Osteoblast (primary cell): ENCODE data around the gene SLC38A5. TPM values are rescaled to one million over a fixed set of nuclear protein-coding genes. Genes with fewer than 3 reads are reported as not detected.

ENCODE experiments used
- DNase-seq: peaks from one replicate; pipeline ENCODE4 v3.0.0; 2011; ENCODE audit warnings: low spot score, mixed read lengths; ENCODE audit not compliant: insufficient read length; ENCODE audit errors: missing footprints
- H2AFZ ChIP-seq: 2 replicates; pipeline ENCODE4 v1.6.0; 2011; ENCODE audit warnings: mild to moderate bottlenecking, low read length
- H3K27ac ChIP-seq: 2 replicates; pipeline ENCODE4 v1.5.1; 2011; ENCODE audit warnings: mild to moderate bottlenecking, low read depth, low read length, moderate library complexity
- H3K27me3 ChIP-seq: 2 replicates; pipeline ENCODE4 v1.6.0; 2012; ENCODE audit warnings: mild to moderate bottlenecking, control low read depth, inconsistent platforms, low read length, moderate library complexity; ENCODE audit not compliant: insufficient read depth
- H3K36me3 ChIP-seq: 2 replicates; pipeline ENCODE4 v1.5.1; 2011; ENCODE audit warnings: mild to moderate bottlenecking, low read length, control low read depth, moderate library complexity; ENCODE audit not compliant: insufficient read depth
- H3K4me1 ChIP-seq: 2 replicates; pipeline ENCODE4 v1.5.1; 2011; ENCODE audit warnings: mild to moderate bottlenecking, low read length, control low read depth, moderate library complexity; ENCODE audit not compliant: insufficient read depth
- H3K4me2 ChIP-seq: 2 replicates; pipeline ENCODE4 v1.6.0; 2011; ENCODE audit warnings: mild to moderate bottlenecking, low read length; ENCODE audit not compliant: insufficient read depth
- H3K4me3 ChIP-seq: fragments of 200-600 bp; sonication (generic); 3 replicates; pipeline ENCODE4 v1.5.1; 2012; ENCODE audit warnings: mild to moderate bottlenecking, low read length, inconsistent platforms; ENCODE audit not compliant: insufficient read depth
- H3K79me2 ChIP-seq: 2 replicates; pipeline ENCODE4 v1.6.0; 2012; ENCODE audit warnings: mild to moderate bottlenecking, low read length, control low read depth, inconsistent platforms; ENCODE audit not compliant: insufficient read depth
- H3K9me3 ChIP-seq: 2 replicates; pipeline ENCODE4 v1.5.1; 2011; ENCODE audit warnings: low read depth, low read length, control low read depth
- H4K20me1 ChIP-seq: 2 replicates; pipeline ENCODE4 v1.6.0; 2012; ENCODE audit warnings: mild to moderate bottlenecking, low read length, control low read depth; ENCODE audit not compliant: insufficient read depth
- total RNA-seq: library from RNA; depleted of rRNA; stranded (reverse); fragments of >200 nt; gene quantifications from 2 replicates; pipeline ENCODE4 v1.2.3, GENCODE V29; 2012
- TF ChIP-seq, protein P1 (sequence below): IDR thresholded peaks from 2 replicates; pipeline ENCODE4 v1.5.1; 2011; ENCODE audit warnings: mild to moderate bottlenecking, low read depth, low read length, moderate library complexity; ENCODE audit errors: extremely low read depth

SLC38A5 gene
- total RNA-seq, 1 donor: 52.8 TPM

DNA sequence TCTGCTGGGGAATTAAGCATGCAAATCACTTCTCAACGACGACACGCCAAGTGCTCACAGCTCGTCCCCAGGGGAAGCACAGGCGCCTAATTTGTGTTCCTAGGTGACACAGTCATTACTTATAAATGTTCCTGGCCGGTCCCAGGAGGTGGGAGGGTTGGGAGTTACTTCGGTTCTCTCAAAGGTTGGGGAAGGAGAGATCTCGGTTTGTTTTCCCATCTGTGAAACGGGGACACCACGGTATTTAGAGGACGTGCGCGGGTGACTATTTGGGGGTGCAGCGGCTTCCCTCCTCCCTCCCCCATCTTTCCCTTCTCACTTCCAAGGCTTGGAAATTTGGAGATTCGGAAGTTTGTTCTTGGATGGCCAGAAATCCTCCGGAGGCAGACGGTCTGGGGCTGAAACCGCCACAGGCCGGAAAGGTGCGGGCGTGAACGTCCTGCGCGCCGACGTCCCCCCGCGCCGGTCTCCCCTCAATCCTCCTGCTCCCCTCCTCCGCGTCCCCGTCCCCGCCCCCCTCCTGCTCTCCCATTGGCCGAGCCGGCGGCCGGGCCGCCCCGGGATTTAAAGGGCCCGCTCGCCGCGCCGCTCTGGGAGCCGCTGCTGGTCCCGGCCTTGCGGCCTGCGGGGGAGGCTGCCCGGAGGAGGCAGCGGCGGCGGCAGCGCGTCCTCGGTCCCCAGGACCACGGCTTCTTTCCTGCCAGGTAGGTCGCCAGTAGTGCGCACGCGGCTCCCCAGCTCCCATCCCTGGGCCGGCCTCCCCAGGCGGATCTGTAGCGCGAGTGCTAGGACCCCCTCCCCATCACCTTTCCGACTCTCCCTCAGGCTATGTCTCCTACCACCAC is 38.6 kb upstream of the SLC38A5 start, which contains the start of gene PORCN:
Gene PORCN, plus strand, starts transcription at position 593 of the 845 bp plus-strand sequence. CDS start 829 bp downstream, outside the sequence.
- TF ChIP-seq, protein P1, sequence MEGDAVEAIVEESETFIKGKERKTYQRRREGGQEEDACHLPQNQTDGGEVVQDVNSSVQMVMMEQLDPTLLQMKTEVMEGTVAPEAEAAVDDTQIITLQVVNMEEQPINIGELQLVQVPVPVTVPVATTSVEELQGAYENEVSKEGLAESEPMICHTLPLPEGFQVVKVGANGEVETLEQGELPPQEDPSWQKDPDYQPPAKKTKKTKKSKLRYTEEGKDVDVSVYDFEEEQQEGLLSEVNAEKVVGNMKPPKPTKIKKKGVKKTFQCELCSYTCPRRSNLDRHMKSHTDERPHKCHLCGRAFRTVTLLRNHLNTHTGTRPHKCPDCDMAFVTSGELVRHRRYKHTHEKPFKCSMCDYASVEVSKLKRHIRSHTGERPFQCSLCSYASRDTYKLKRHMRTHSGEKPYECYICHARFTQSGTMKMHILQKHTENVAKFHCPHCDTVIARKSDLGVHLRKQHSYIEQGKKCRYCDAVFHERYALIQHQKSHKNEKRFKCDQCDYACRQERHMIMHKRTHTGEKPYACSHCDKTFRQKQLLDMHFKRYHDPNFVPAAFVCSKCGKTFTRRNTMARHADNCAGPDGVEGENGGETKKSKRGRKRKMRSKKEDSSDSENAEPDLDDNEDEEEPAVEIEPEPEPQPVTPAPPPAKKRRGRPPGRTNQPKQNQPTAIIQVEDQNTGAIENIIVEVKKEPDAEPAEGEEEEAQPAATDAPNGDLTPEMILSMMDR: no peak
- DNase-seq: peak; percentile 97
- Histone ChIP-seq H2AFZ (peak within 1 kb of the TSS; percentile 81), H3K79me2 (peaks cover 23% of the 10 kb centered on the region), H3K4me1 (peaks cover 2% of the 10 kb centered on the region), H3K27ac (peak within 1 kb of the TSS; percentile 65), H3K4me3 (peak within 1 kb of the TSS; percentile 83), H3K27me3 (no peaks in the 10 kb centered on the region), H4K20me1 (no peaks in the 10 kb centered on the region), H3K36me3 (no peaks in the 10 kb centered on the region), H3K4me2 (peak within 1 kb of the TSS; percentile 72), H3K9me3 (no peaks in the 10 kb centered on the region)

DNA sequence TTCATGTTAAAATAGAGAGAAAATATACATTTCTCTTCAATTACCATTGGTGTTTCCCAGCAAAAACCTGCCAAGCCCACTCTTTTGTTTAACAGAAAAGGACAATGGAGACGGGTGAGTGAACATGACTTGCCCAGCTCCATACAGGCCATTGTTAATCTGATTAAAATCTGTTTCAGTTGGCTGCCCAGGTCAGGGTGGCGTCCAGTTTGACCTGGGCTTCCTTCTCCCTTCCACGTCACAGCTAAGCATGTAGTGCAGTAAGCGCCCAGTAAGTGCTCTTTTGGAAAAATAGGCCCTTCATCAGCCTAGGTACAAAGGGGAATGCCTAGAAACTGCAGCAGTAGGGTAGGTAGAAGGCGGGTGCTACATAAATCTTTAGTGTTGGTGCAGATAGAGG is 37.2 kb upstream of the SLC38A5 start:
- no peaks in the 10 kb centered on the region for H3K9me3 ChIP-seq
- no peak overlapping the region for H2AFZ ChIP-seq
- no peak overlapping the region for H3K27ac ChIP-seq
- no peaks in the 10 kb centered on the region for H4K20me1 ChIP-seq
- DNase-seq: no peak
- H3K4me3 ChIP-seq: no peak overlapping the region
- peaks cover 2% of the 10 kb centered on the region for H3K4me1 ChIP-seq
- no peak overlapping the region for H3K4me2 ChIP-seq
- H3K36me3 ChIP-seq: no peaks in the 10 kb centered on the region
- TF ChIP-seq, protein P1: no peak
- no peaks in the 10 kb centered on the region for H3K27me3 ChIP-seq
- H3K79me2 ChIP-seq: peaks cover 22% of the 10 kb centered on the region

DNA sequence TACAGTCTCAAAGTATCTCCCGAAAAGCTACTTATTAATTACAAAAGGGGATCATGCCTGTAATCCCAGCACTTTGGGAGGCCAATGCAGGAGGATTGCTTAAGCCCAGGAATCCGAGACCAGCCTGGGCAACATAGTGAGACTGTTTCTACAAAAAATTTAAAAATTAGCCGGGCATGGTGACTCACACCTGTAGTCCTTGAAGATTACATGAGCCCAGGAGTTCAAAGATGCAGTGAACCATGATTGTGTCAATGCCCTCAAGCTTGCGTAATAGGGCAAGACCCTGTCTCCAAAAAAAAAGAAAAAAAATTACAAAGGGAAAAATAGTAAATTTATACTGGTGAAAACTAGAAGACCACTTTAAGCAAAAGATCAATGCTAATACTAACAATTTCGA is 35.4 kb upstream of the SLC38A5 start:
- TF ChIP-seq, protein P1: no peak
- no peak overlapping the region for H3K27ac ChIP-seq

DNA sequence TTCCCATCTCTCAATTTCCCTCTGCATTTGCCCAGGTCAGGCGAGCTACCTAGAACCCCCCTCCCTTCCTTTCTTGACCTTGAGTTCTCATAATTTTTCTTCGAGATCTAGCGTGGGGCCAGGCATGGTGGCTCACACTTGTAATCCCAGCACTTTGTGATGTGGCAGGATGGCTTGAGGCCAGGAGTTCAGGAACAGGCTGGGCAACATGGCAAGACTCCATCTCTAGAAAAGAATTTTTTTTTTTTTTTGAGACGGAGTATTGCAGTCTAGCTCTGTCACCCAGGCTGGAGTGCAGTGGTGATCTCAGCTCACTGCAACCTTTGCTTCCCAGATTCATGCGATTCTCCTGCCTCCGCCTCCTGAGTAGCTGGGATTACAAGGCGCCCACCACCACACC is 34.2 kb upstream of the SLC38A5 start:
- no peaks in the 10 kb centered on the region for H4K20me1 ChIP-seq
- no peaks in the 10 kb centered on the region for H3K9me3 ChIP-seq
- no peaks in the 10 kb centered on the region for H3K4me1 ChIP-seq

More for the DNA sequence above, 35.4 kb upstream of the SLC38A5 start:
- H3K27me3 ChIP-seq: no peaks in the 10 kb centered on the region
- peaks cover 2% of the 10 kb centered on the region for H3K4me1 ChIP-seq
- H3K79me2 ChIP-seq: peaks cover 14% of the 10 kb centered on the region
- no peaks in the 10 kb centered on the region for H4K20me1 ChIP-seq
- H3K4me2 ChIP-seq: no peak overlapping the region
- H3K4me3 ChIP-seq: no peak overlapping the region
- DNase-seq: no peak
- H3K36me3 ChIP-seq: no peaks in the 10 kb centered on the region
- no peak overlapping the region for H2AFZ ChIP-seq
- no peaks in the 10 kb centered on the region for H3K9me3 ChIP-seq

More for the DNA sequence above, 34.2 kb upstream of the SLC38A5 start:
- no peak overlapping the region for H3K4me3 ChIP-seq
- H2AFZ ChIP-seq: no peak overlapping the region
- H3K4me2 ChIP-seq: no peak overlapping the region
- H3K79me2 ChIP-seq: peaks cover 4% of the 10 kb centered on the region
- H3K36me3 ChIP-seq: no peaks in the 10 kb centered on the region
- H3K27me3 ChIP-seq: no peaks in the 10 kb centered on the region
- no peak overlapping the region for H3K27ac ChIP-seq
- TF ChIP-seq, protein P1: no peak
- no peak for DNase-seq
